Duodenal mucosa (tissue), 2 donors: ENCODE measurements around the gene IDUA.
"Not testable (repeated sequence)": the region's sequence is repeated elsewhere in the genome, so short reads cannot be mapped to it uniquely, and the experiment has no call there.

ENCODE experiments used
- H3K27ac ChIP-seq: one replicate; pipeline ENCODE4 v1.7.0; 2013; ENCODE audit warnings: low read depth, low read length
- H3K27me3 ChIP-seq, 2 donors: one replicate each; pipeline ENCODE4 v1.7.0; 2013; ENCODE audit warnings: low read length in 2 of 2, control low read depth in 1 of 2; ENCODE audit not compliant: insufficient read depth in 2 of 2, control insufficient read depth in 1 of 2
- H3K36me3 ChIP-seq, 2 donors: one replicate each; pipeline ENCODE4 v1.7.0; 2013; ENCODE audit warnings: low read length in 2 of 2, control low read depth in 1 of 2; ENCODE audit not compliant: insufficient read depth in 2 of 2, control insufficient read depth in 1 of 2
- H3K4me1 ChIP-seq, 2 donors: one replicate each; pipeline ENCODE4 v1.7.0; 2013; ENCODE audit warnings: low read length in 2 of 2, control low read depth in 1 of 2; ENCODE audit not compliant: insufficient read depth in 2 of 2, control insufficient read depth in 1 of 2
- H3K4me3 ChIP-seq, 2 donors: one replicate each; pipeline ENCODE4 v1.7.0; 2013; ENCODE audit warnings: low read length in 2 of 2, low read depth in 1 of 2
- H3K9ac ChIP-seq, 2 donors: one replicate each; pipeline ENCODE4 v1.7.0; 2013; ENCODE audit warnings: low read length in 2 of 2, low read depth in 1 of 2
- H3K9me3 ChIP-seq, 2 donors: one replicate each; pipeline ENCODE4 v1.7.0; 2013; ENCODE audit warnings: low read length in 2 of 2, control low read depth in 1 of 2; ENCODE audit not compliant: control insufficient read depth in 1 of 2

The IDUA gene

DNA sequence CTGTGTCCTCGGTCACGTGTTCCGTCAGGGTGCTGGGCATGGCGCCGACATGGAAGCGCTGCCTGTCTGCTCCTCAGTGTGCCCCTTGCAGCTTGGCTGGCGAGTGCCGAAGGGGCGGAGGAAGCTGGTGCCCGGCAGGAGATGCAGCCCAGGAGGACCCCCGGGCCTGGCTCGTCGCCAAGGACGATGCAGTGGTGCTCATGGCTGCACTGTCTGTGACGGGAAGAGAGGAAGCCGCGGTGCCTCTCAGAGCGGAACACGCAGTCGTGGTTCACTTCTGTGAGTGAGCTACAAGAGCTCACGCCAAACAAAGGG, 62.7 kb downstream of the IDUA start:
- Histone ChIP-seq H3K27me3 (peaks cover 27 to 44% of the 10 kb centered on the region in 2 donors), H3K27ac (no peak overlapping the region), H3K9me3 (no peaks in the 10 kb centered on the region), H3K9ac (no peak overlapping the region), H3K4me1 (peaks cover 11% of the 10 kb centered on the region in 2 donors), H3K4me3 (no peak overlapping the region), H3K36me3 (no peaks in the 10 kb centered on the region)

GRCh38 chr4:1050486-1051213, 63.8 kb downstream of the IDUA start:
- H3K4me1 ChIP-seq, result peaks cover 11% of the 10 kb centered on the region in 2 donors
- H3K27ac ChIP-seq, result no peak overlapping the region
- H3K9ac ChIP-seq, result no peak overlapping the region
- H3K4me3 ChIP-seq, result no peak overlapping the region
- no peaks in the 10 kb centered on the region for H3K36me3 ChIP-seq
- no peaks in the 10 kb centered on the region for H3K9me3 ChIP-seq
- H3K27me3 ChIP-seq, result peaks cover 21 to 41% of the 10 kb centered on the region in 2 donors

- Histone ChIP-seq H3K4me3 (no peak overlapping the region), H3K9ac (no peak overlapping the region), H3K4me1 (peaks cover 11 to 13% of the 10 kb centered on the region in 2 donors), H3K36me3 (no peaks in the 10 kb centered on the region), H3K27ac (no peak overlapping the region), H3K9me3 (no peaks in the 10 kb centered on the region), H3K27me3 (peaks cover 30 to 49% of the 10 kb centered on the region in 2 donors)
Observed at GRCh38 chr4:1051472-1051871, 64.6 kb downstream of the IDUA start.

GRCh38 chr4:1052231-1052671, 65.4 kb downstream of the IDUA start:
- Histone ChIP-seq H3K9ac (no peak overlapping the region), H3K27ac (no peak overlapping the region), H3K9me3 (no peaks in the 10 kb centered on the region), H3K27me3 (peaks cover 33 to 49% of the 10 kb centered on the region in 2 donors), H3K4me3 (no peak overlapping the region), H3K36me3 (no peaks in the 10 kb centered on the region), H3K4me1 (peaks cover 7 to 8% of the 10 kb centered on the region in 2 donors)

DNA sequence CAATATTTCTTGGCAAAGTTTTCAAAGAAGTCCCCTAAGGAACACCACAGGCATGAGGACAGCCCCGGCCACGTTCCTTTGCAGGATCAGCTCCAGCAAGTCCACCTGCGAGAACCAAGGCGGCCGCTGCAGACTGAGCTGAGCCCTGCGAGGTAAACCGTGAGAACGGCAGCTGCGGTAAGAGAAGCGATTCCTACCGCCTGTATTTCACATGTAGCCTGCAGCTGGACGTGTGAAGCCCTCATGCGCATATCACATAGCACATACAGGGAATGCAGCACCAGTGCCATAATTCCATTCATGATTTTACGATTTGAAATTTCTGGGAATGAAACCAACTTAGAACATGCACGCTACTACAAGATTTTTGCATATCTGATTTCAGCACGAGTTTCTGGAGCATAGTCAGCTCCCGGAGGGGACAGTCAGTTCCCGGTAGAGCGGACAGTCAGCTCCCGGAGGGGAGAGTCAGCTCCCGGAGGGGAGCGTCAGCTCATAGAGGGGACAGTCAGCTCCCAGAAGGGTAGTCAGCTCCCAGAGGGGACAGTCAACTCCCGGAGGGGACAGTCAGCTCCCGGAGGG, 66.3 kb downstream of the IDUA start:
- H3K9me3 ChIP-seq, result no peaks in the 10 kb centered on the region
- no peak overlapping the region for H3K9ac ChIP-seq
- no peak overlapping the region for H3K27ac ChIP-seq
- no peaks in the 10 kb centered on the region for H3K36me3 ChIP-seq
- H3K4me3 ChIP-seq, result no peak overlapping the region
- peaks cover 0 to 5% of the 10 kb centered on the region in 2 donors for H3K4me1 ChIP-seq
- H3K27me3 ChIP-seq, result peaks cover 33 to 49% of the 10 kb centered on the region in 2 donors

DNA sequence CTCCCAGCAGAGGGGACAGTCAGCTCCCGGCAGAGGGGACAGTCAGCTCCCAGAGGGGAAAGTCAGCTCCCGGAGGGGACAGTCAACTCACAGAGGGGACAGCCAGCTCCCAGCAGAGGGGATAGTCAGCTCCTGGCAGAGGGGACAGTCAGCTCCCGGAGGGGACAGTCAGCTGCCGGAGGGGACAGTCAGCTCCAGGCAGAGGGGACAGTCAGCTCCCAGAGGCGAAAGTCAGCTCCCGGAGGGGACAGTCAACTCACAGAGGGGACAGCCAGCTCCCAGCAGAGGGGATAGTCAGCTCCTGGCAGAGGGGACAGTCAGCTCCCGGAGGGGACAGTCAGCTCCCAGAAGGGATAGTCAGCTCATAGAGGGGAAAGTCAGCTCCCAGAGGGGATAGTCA, 67.0 kb downstream of the IDUA start:
- H3K36me3 ChIP-seq, H3K9ac ChIP-seq, H3K4me1 ChIP-seq, H3K27ac ChIP-seq, H3K4me3 ChIP-seq, H3K9me3 ChIP-seq: not testable (repeated sequence)
- peaks cover 34 to 52% of the 10 kb centered on the region in 2 donors for H3K27me3 ChIP-seq
